ENCODE results near the gene C2CD2L. TPM values are rescaled to one million over a fixed set of nuclear protein-coding genes. Genes with fewer than 3 reads are reported as not detected.

The C2CD2L gene
- total RNA-seq, 2 donors from 2014 or later: 5.4 to 20.8 TPM

DNA sequence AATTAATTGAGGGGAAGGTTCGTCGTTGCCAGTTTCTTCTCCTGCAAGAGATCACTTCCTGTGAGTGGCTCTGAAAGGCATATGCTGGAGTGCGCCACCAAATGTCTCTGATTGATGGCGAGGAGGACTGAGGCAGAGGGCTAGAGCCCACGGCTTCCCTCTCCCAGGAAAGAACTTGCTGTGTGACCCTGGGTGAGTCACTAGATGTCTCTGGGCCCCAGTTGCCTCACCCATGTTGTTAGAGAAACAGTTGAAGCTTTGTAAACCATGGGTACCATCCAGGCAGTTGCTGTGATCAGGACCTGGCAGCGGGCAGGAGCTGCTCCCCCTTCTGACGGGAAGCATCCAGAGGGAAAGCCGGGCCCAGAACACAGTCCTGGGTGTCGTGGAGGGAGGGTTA is 44.9 kb downstream of the C2CD2L start:
- H3K4me1 ChIP-seq: peaks cover 13% of the 10 kb centered on the region
- no peak overlapping the region for H3K27ac ChIP-seq
- 79 to 83% methylated on average over 9 of the region's 9 CpGs for WGBS, 2 donors
- peaks cover 0 to 11% of the 10 kb centered on the region in 2 donors for H3K27me3 ChIP-seq
- TF ChIP-seq, protein P1, sequence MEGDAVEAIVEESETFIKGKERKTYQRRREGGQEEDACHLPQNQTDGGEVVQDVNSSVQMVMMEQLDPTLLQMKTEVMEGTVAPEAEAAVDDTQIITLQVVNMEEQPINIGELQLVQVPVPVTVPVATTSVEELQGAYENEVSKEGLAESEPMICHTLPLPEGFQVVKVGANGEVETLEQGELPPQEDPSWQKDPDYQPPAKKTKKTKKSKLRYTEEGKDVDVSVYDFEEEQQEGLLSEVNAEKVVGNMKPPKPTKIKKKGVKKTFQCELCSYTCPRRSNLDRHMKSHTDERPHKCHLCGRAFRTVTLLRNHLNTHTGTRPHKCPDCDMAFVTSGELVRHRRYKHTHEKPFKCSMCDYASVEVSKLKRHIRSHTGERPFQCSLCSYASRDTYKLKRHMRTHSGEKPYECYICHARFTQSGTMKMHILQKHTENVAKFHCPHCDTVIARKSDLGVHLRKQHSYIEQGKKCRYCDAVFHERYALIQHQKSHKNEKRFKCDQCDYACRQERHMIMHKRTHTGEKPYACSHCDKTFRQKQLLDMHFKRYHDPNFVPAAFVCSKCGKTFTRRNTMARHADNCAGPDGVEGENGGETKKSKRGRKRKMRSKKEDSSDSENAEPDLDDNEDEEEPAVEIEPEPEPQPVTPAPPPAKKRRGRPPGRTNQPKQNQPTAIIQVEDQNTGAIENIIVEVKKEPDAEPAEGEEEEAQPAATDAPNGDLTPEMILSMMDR (IDR thresholded peaks at IDR 0.05): no peak
- no peak for TF ChIP-seq POLR2A (IDR thresholded peaks at IDR 0.05)
- no peaks in the 10 kb centered on the region for H3K36me3 ChIP-seq (replicated peaks in 1 of 2; ENCODE audit: insufficient read depth in 1 of 2, low read depth in 2 of 2)
- no peak overlapping the region for H3K4me3 ChIP-seq
- H3K9me3 ChIP-seq: no peaks in the 10 kb centered on the region
- intact Hi-C loops (cut with DNase I): no loop called here
- DNase-seq: no peak
- ATAC-seq: no peak

GRCh38 chr11:119152604-119153003 is 45.5 kb downstream of the C2CD2L start:
- ATAC-seq (no peak), DNase-seq (no peak)
- peaks cover 13% of the 10 kb centered on the region for H3K4me1 ChIP-seq
- WGBS, 2 donors: 80 to 84% methylated on average over 4 of the region's 4 CpGs
- H3K27me3 ChIP-seq: peaks cover 0 to 11% of the 10 kb centered on the region in 2 donors
- TF ChIP-seq, protein P1 (IDR thresholded peaks at IDR 0.05): no peak
- TF ChIP-seq POLR2A (IDR thresholded peaks at IDR 0.05): no peak
- intact Hi-C loops (cut with DNase I): no loop called here
- no peaks in the 10 kb centered on the region for H3K9me3 ChIP-seq
- no peak overlapping the region for H3K27ac ChIP-seq
- no peak overlapping the region for H3K4me3 ChIP-seq
- H3K36me3 ChIP-seq (replicated peaks in 1 of 2; ENCODE audit: insufficient read depth in 1 of 2, low read depth in 2 of 2): no peaks in the 10 kb centered on the region

GRCh38 chr11:119153049-119153818 is 46.1 kb downstream of the C2CD2L start:
- ATAC-seq: no peak
- WGBS, 2 donors: 75% methylated on average over 9 of the region's 9 CpGs
- TF ChIP-seq, protein P1 (IDR thresholded peaks at IDR 0.05): no peak
- no peak for TF ChIP-seq POLR2A (IDR thresholded peaks at IDR 0.05)
- no peak overlapping the region for H3K4me3 ChIP-seq
- no peak overlapping the region for H3K27ac ChIP-seq
- H3K4me1 ChIP-seq: peaks cover 13% of the 10 kb centered on the region
- intact Hi-C loops (cut with DNase I): no loop called here
- peaks cover 0 to 11% of the 10 kb centered on the region in 2 donors for H3K27me3 ChIP-seq
- H3K9me3 ChIP-seq: no peaks in the 10 kb centered on the region
- no peak for DNase-seq
- no peaks in the 10 kb centered on the region for H3K36me3 ChIP-seq (replicated peaks in 1 of 2; ENCODE audit: insufficient read depth in 1 of 2, low read depth in 2 of 2)

- no peak for ATAC-seq
Observed at GRCh38 chr11:119154178-119154577, 47.0 kb downstream of the C2CD2L start.

More at GRCh38 chr11:119154178-119154577, 47.0 kb downstream of the C2CD2L start:
- H3K9me3 ChIP-seq: no peaks in the 10 kb centered on the region
- 87 to 88% methylated on average over 4 to 5 of the region's 6 CpGs for WGBS, 2 donors
- DNase-seq: no peak
- peaks cover 6% of the 10 kb centered on the region for H3K4me1 ChIP-seq
- no peaks in the 10 kb centered on the region for H3K36me3 ChIP-seq (replicated peaks in 1 of 2; ENCODE audit: insufficient read depth in 1 of 2, low read depth in 2 of 2)
- no peak overlapping the region for H3K27ac ChIP-seq
- intact Hi-C loops (cut with DNase I): no loop called here
- peaks cover 0 to 9% of the 10 kb centered on the region in 2 donors for H3K27me3 ChIP-seq
- no peak for TF ChIP-seq POLR2A (IDR thresholded peaks at IDR 0.05)
- TF ChIP-seq, protein P1 (IDR thresholded peaks at IDR 0.05): no peak
- no peak overlapping the region for H3K4me3 ChIP-seq
